Measurements from ENCODE around the gene ANKRD26.

- TF ChIP-seq, protein P1, sequence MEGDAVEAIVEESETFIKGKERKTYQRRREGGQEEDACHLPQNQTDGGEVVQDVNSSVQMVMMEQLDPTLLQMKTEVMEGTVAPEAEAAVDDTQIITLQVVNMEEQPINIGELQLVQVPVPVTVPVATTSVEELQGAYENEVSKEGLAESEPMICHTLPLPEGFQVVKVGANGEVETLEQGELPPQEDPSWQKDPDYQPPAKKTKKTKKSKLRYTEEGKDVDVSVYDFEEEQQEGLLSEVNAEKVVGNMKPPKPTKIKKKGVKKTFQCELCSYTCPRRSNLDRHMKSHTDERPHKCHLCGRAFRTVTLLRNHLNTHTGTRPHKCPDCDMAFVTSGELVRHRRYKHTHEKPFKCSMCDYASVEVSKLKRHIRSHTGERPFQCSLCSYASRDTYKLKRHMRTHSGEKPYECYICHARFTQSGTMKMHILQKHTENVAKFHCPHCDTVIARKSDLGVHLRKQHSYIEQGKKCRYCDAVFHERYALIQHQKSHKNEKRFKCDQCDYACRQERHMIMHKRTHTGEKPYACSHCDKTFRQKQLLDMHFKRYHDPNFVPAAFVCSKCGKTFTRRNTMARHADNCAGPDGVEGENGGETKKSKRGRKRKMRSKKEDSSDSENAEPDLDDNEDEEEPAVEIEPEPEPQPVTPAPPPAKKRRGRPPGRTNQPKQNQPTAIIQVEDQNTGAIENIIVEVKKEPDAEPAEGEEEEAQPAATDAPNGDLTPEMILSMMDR (IDR thresholded peaks at IDR 0.05) = no peak
- no peak for TF ChIP-seq POLR2A (IDR thresholded peaks at IDR 0.05)
Observed at GRCh38 chr10:26981232-26981824, 119.0 kb downstream of the ANKRD26 start.

Measured in right lobe of liver (tissue), 4 donors.